EL (cell line): ENCODE results near the gene CCDC136.
A peak's percentile ranks its signal among the peaks of the same experiment; 100 is the strongest.

Source experiments
- DNase-seq: peaks from one replicate; pipeline ENCODE4 v3.0.0-alpha.2; 2016

Gene CCDC136

DNA sequence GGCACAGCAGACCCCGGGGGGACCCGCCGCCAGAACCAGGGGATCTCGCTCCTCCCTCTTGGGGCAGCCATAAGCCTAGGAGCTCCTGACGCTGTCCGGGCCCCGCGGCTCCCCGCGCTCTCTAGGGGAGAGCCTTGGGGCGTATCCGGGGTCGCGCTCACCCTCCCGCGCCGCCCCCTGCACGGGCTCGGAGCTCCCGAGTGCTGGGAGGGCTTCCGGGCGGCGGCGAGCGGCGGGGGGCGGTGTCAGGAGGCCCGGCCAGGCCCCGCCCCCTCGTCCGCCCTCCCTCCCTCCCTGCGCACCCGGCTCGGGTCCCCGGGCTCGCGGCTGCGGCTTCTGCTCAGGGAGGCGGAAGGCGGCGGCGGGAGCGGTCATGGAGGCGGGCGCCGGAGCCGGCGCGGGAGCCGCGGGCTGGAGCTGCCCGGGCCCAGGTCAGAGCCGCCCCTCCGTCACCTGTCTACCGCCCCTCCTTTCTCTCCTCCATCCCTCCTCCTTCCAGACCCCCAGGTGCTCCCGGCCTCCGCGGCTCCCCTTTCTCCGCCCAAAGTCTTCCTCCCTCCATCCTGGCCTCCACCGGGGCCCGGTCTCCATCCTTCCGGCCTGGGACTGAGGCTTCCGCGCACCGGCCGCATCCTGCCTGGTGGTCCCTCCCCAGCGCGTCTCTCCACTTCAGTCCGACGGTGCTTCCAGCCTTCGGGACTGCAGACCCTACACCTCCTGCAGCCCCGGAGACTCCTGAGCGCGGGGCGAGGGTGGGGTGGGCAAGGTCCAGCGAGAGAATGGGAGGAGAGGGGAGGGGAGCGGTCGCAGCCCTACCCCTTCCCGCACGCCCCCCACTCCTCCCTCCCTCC is at the start of gene CCDC136:
TSS of gene CCDC136 (plus strand) at position 848 of the 851 bp plus-strand sequence. CDS start 444 bp downstream, outside the sequence.
- peak; percentile 70 for DNase-seq

GRCh38 chr7:128742206-128742605 is 49.6 kb upstream of the CCDC136 start:
- DNase-seq, result peak; percentile 71

- peak; percentile 24 for DNase-seq
These were observed 48.5 kb upstream of the CCDC136 start for GRCh38 chr7:128743112-128743772.

GRCh38 chr7:128744366-128744905 is 47.3 kb upstream of the CCDC136 start:
- no peak for DNase-seq

- DNase-seq, result no peak
These were observed 46.1 kb upstream of the CCDC136 start for GRCh38 chr7:128745706-128746105.

GRCh38 chr7:128747327-128748079 is 44.3 kb upstream of the CCDC136 start:
- DNase-seq, result no peak

- DNase-seq, result no peak
These were observed 39.5 kb upstream of the CCDC136 start for GRCh38 chr7:128752251-128752650.

DNA sequence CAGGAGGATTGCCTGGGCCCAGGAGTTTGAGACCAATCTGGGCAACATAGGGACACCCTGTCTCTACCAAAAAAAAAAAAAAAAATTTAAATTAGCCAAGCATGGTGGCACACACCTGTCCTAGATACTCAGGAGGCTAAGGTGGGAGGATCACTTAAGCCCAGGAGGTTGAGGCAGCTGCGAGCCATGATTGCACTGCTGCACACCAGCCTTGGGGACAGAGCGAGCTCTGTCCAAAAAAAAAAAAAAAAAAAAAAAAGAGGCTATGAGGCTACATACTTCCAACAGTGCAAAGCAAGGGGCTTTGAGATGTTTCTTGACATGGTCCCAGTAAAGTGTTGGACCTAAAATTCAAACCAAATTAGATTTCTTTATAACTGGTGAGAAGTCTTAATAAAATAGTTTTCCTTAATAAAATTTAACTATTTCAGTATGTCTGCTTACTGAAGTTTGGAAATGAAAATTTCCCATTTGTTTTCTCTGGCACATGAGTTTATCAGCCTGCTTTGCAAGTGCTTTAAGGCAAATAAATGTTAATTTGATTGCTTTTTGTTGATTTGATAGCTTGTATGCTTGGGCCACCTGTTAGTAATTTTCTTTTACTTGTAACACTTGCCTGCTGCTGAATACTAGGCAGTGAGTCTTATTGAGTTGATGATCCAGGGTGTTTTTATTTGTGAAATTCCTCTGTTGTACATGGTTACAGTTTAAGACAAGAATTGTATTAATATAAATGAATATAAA is 36.5 kb upstream of the CCDC136 start:
- no peak for DNase-seq

GRCh38 chr7:128755819-128756476 is 35.8 kb upstream of the CCDC136 start:
- DNase-seq, result peak; percentile 92

GRCh38 chr7:128757203-128757602 is 34.6 kb upstream of the CCDC136 start:
- no peak for DNase-seq

GRCh38 chr7:128758553-128758952 is 33.2 kb upstream of the CCDC136 start:
- no peak for DNase-seq

DNA sequence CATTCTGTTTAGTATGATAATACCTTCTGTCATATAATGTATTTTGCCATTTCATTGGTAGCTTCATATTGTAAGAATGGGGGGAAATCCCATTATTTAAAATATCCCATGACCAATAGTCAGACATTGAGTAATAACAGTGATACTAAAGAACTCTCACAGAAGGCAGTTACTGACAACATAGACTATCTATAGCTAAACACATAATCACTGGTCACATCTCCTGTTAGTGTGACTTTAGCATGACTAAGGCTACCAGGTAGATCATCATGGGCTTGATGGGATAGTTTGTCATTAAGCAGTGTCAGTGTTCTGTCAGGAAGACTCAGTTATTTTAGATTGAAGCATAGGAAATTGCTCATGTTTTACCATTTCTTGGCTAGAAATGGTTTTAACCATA is 32.5 kb upstream of the CCDC136 start:
- no peak for DNase-seq

GRCh38 chr7:128763541-128763940 is 28.2 kb upstream of the CCDC136 start:
- no peak for DNase-seq

DNA sequence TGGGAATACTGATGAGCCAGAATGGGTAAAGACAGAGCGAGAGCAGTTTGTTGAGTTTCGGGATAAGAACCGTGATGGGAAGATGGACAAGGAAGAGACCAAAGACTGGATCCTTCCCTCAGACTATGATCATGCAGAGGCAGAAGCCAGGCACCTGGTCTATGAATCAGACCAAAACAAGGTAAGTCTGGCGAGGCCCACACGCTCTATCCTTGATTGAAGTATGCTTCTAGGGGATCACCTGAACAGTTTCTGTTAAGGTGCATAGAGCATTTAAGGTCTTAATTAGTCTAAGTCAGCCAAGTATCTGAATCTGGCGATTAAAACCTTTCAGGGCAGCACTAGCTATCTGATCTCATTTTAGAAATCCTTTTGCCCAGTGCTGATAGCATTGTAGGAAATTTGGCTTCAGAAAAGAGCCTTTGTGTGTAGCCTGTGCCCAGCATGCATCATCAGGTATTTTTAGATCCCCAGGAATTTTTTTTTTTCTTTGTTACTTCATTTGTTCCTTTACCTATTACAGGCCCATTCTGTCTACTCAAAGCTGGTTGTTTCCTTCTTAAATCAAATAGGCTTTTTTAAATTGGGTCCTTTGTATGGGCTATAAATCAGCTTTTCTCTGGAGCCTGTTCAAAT is 24.2 kb upstream of the CCDC136 start:
- DNase-seq, result no peak

- no peak for DNase-seq
These were observed 21.5 kb upstream of the CCDC136 start for GRCh38 chr7:128770233-128770632.

GRCh38 chr7:128773604-128774003 is 18.2 kb upstream of the CCDC136 start:
- DNase-seq, result no peak

- no peak for DNase-seq
These were observed 17.6 kb upstream of the CCDC136 start for GRCh38 chr7:128774029-128774689.

DNA sequence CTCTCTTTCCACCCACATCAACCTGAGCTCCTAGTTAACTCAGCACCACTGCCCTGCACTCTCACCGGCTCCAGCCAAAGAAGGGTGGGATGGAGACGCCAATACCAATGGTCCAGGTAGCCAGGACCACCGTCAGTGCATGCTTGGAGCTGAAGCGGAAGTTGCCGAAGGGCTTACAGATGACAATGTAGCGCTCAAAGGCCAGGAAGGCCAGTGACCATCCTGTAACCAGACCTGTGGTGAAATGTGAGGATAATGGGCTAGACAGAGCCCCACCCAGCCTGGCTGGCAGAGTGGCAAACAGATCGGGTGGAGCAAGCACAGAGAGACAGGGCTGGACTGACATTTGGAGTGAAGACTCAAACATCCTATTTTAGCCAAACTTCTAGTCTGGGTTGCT is 16.8 kb upstream of the CCDC136 start:
- no peak for DNase-seq

- no peak for DNase-seq
These were observed 15.9 kb upstream of the CCDC136 start, which contains the start of gene OPN1SW for GRCh38 chr7:128775744-128776474. Gene OPN1SW, minus strand, starts transcription at chr7:128775794. Its CDS starts 13 bp downstream, at chr7:128775781.
